ENCODE results near the gene SMARCE1.

Gene SMARCE1

GRCh38 chr17:40678902-40679522 lies 31.4 kb upstream of the SMARCE1 start:
- no peaks in the 10 kb centered on the region for H3K9me3 ChIP-seq (ENCODE audit: insufficient read depth, low read length)
- H3K79me2 ChIP-seq (ENCODE audit: insufficient read depth, low read length): no peaks in the 10 kb centered on the region
- no peak overlapping the region for H3K4me3 ChIP-seq (ENCODE audit: insufficient read depth, low read length, poor library complexity, severe bottlenecking)
- no peaks in the 10 kb centered on the region for H3K36me3 ChIP-seq (ENCODE audit: low read length)
- TF ChIP-seq CTCF (IDR thresholded peaks at IDR 0.05; ENCODE audit: insufficient read depth, low read length, poor library complexity, severe bottlenecking): no peak
- TF ChIP-seq EZH2phosphoT487 (conservative IDR thresholded peaks at IDR 0.05; ENCODE audit: low read length): no peak
- no peak overlapping the region for H3K4me2 ChIP-seq (ENCODE audit: low read depth, low read length, poor library complexity, severe bottlenecking)
- H3K9me2 ChIP-seq (replicated peaks; ENCODE audit: insufficient read depth, low read length): no peaks in the 10 kb centered on the region
- no peak overlapping the region for H3K9ac ChIP-seq (ENCODE audit: low read length)
- H3K27me3 ChIP-seq (ENCODE audit: low read length): no peaks in the 10 kb centered on the region
- H3F3A ChIP-seq (ENCODE audit: insufficient read depth): no peaks in the 10 kb centered on the region
- no peaks in the 10 kb centered on the region for H4K20me1 ChIP-seq (ENCODE audit: low read depth, low read length)
- H3K27ac ChIP-seq (ENCODE audit: low read depth, low read length): no peak overlapping the region
- no peak overlapping the region for H2AFZ ChIP-seq (ENCODE audit: low read depth, low read length, severe bottlenecking)

- no peaks in the 10 kb centered on the region for H3F3A ChIP-seq (ENCODE audit: insufficient read depth)
- H3K27ac ChIP-seq (ENCODE audit: low read depth, low read length): no peak overlapping the region
- TF ChIP-seq EZH2phosphoT487 (conservative IDR thresholded peaks at IDR 0.05; ENCODE audit: low read length): no peak
- no peak for TF ChIP-seq CTCF (IDR thresholded peaks at IDR 0.05; ENCODE audit: insufficient read depth, low read length, poor library complexity, severe bottlenecking)
- no peaks in the 10 kb centered on the region for H3K9me2 ChIP-seq (replicated peaks; ENCODE audit: insufficient read depth, low read length)
- H3K9ac ChIP-seq (ENCODE audit: low read length): no peak overlapping the region
- no peaks in the 10 kb centered on the region for H3K27me3 ChIP-seq (ENCODE audit: low read length)
- H3K9me3 ChIP-seq (ENCODE audit: insufficient read depth, low read length): no peaks in the 10 kb centered on the region
- no peak overlapping the region for H3K4me2 ChIP-seq (ENCODE audit: low read depth, low read length, poor library complexity, severe bottlenecking)
- H3K36me3 ChIP-seq (ENCODE audit: low read length): no peaks in the 10 kb centered on the region
- H2AFZ ChIP-seq (ENCODE audit: low read depth, low read length, severe bottlenecking): no peak overlapping the region
- no peak overlapping the region for H3K4me3 ChIP-seq (ENCODE audit: insufficient read depth, low read length, poor library complexity, severe bottlenecking)
- no peaks in the 10 kb centered on the region for H3K79me2 ChIP-seq (ENCODE audit: insufficient read depth, low read length)
- no peaks in the 10 kb centered on the region for H4K20me1 ChIP-seq (ENCODE audit: low read depth, low read length)
These were observed 28.3 kb upstream of the SMARCE1 start for GRCh38 chr17:40675905-40676304.

GRCh38 chr17:40672654-40673053 lies 25.0 kb upstream of the SMARCE1 start:
- H3K9me2 ChIP-seq (replicated peaks; ENCODE audit: insufficient read depth, low read length): no peaks in the 10 kb centered on the region
- H3K27ac ChIP-seq (ENCODE audit: low read depth, low read length): no peak overlapping the region
- no peaks in the 10 kb centered on the region for H3K36me3 ChIP-seq (ENCODE audit: low read length)
- H3F3A ChIP-seq (ENCODE audit: insufficient read depth): no peaks in the 10 kb centered on the region
- H3K9ac ChIP-seq (ENCODE audit: low read length): no peak overlapping the region
- TF ChIP-seq CTCF (IDR thresholded peaks at IDR 0.05; ENCODE audit: insufficient read depth, low read length, poor library complexity, severe bottlenecking): no peak
- no peak for TF ChIP-seq EZH2phosphoT487 (conservative IDR thresholded peaks at IDR 0.05; ENCODE audit: low read length)
- no peaks in the 10 kb centered on the region for H3K9me3 ChIP-seq (ENCODE audit: insufficient read depth, low read length)
- H3K27me3 ChIP-seq (ENCODE audit: low read length): no peaks in the 10 kb centered on the region
- H3K4me3 ChIP-seq (ENCODE audit: insufficient read depth, low read length, poor library complexity, severe bottlenecking): no peak overlapping the region
- no peak overlapping the region for H3K4me2 ChIP-seq (ENCODE audit: low read depth, low read length, poor library complexity, severe bottlenecking)
- no peaks in the 10 kb centered on the region for H3K79me2 ChIP-seq (ENCODE audit: insufficient read depth, low read length)
- no peak overlapping the region for H2AFZ ChIP-seq (ENCODE audit: low read depth, low read length, severe bottlenecking)
- H4K20me1 ChIP-seq (ENCODE audit: low read depth, low read length): no peaks in the 10 kb centered on the region
